ENCODE data around the gene GABRR1.

GABRR1 gene

GRCh38 chr6:89212472-89212871 is 4.7 kb downstream of the GABRR1 start:
- no peaks in the 10 kb centered on the region for H3K27me3 ChIP-seq (ENCODE audit: control insufficient read depth, insufficient read depth, low read length)
- H3K4me1 ChIP-seq (ENCODE audit: control insufficient read depth, insufficient read depth, low read length) = no peaks in the 10 kb centered on the region
- no peaks in the 10 kb centered on the region for H3K9me3 ChIP-seq (ENCODE audit: control insufficient read depth, low read length)
- no peak overlapping the region for H3K4me3 ChIP-seq (ENCODE audit: low read length)
- no peak overlapping the region for H3K9ac ChIP-seq (ENCODE audit: low read length)
- H3K36me3 ChIP-seq (ENCODE audit: control insufficient read depth, insufficient read depth, low read length) = no peaks in the 10 kb centered on the region

GRCh38 chr6:89209457-89209856 is 7.7 kb downstream of the GABRR1 start:
- no peaks in the 10 kb centered on the region for H3K36me3 ChIP-seq (ENCODE audit: control insufficient read depth, insufficient read depth, low read length)
- H3K9ac ChIP-seq (ENCODE audit: low read length) = no peak overlapping the region
- no peaks in the 10 kb centered on the region for H3K27me3 ChIP-seq (ENCODE audit: control insufficient read depth, insufficient read depth, low read length)
- H3K9me3 ChIP-seq (ENCODE audit: control insufficient read depth, low read length) = no peaks in the 10 kb centered on the region
- H3K4me3 ChIP-seq (ENCODE audit: low read length) = no peak overlapping the region
- no peaks in the 10 kb centered on the region for H3K4me1 ChIP-seq (ENCODE audit: control insufficient read depth, insufficient read depth, low read length)

GRCh38 chr6:89208551-89208950 is 8.6 kb downstream of the GABRR1 start:
- H3K4me1 ChIP-seq (ENCODE audit: control insufficient read depth, insufficient read depth, low read length) = no peaks in the 10 kb centered on the region
- no peak overlapping the region for H3K9ac ChIP-seq (ENCODE audit: low read length)
- H3K27me3 ChIP-seq (ENCODE audit: control insufficient read depth, insufficient read depth, low read length) = no peaks in the 10 kb centered on the region
- no peaks in the 10 kb centered on the region for H3K9me3 ChIP-seq (ENCODE audit: control insufficient read depth, low read length)
- no peaks in the 10 kb centered on the region for H3K36me3 ChIP-seq (ENCODE audit: control insufficient read depth, insufficient read depth, low read length)
- no peak overlapping the region for H3K4me3 ChIP-seq (ENCODE audit: low read length)

- Histone ChIP-seq H3K9me3 (ENCODE audit: control insufficient read depth, low read length) (no peaks in the 10 kb centered on the region), H3K27me3 (ENCODE audit: control insufficient read depth, insufficient read depth, low read length) (no peaks in the 10 kb centered on the region), H3K4me1 (ENCODE audit: control insufficient read depth, insufficient read depth, low read length) (no peaks in the 10 kb centered on the region), H3K4me3 (ENCODE audit: low read length) (no peak overlapping the region), H3K36me3 (ENCODE audit: control insufficient read depth, insufficient read depth, low read length) (no peaks in the 10 kb centered on the region), H3K9ac (ENCODE audit: low read length) (no peak overlapping the region)
Measured at GRCh38 chr6:89205819-89206218, 11.3 kb downstream of the GABRR1 start.

- H3K9ac ChIP-seq (ENCODE audit: low read length) = no peak overlapping the region
- H3K4me3 ChIP-seq (ENCODE audit: low read length) = no peak overlapping the region
- no peaks in the 10 kb centered on the region for H3K9me3 ChIP-seq (ENCODE audit: control insufficient read depth, low read length)
- no peaks in the 10 kb centered on the region for H3K36me3 ChIP-seq (ENCODE audit: control insufficient read depth, insufficient read depth, low read length)
- H3K4me1 ChIP-seq (ENCODE audit: control insufficient read depth, insufficient read depth, low read length) = no peaks in the 10 kb centered on the region
- H3K27me3 ChIP-seq (ENCODE audit: control insufficient read depth, insufficient read depth, low read length) = no peaks in the 10 kb centered on the region
Measured at GRCh38 chr6:89204096-89204495, 13.1 kb downstream of the GABRR1 start.

- no peaks in the 10 kb centered on the region for H3K27me3 ChIP-seq (ENCODE audit: control insufficient read depth, insufficient read depth, low read length)
- H3K9me3 ChIP-seq (ENCODE audit: control insufficient read depth, low read length) = no peaks in the 10 kb centered on the region
- no peak overlapping the region for H3K4me3 ChIP-seq (ENCODE audit: low read length)
- no peak overlapping the region for H3K9ac ChIP-seq (ENCODE audit: low read length)
- H3K4me1 ChIP-seq (ENCODE audit: control insufficient read depth, insufficient read depth, low read length) = no peaks in the 10 kb centered on the region
- H3K36me3 ChIP-seq (ENCODE audit: control insufficient read depth, insufficient read depth, low read length) = no peaks in the 10 kb centered on the region
Measured at GRCh38 chr6:89200706-89201215, 16.4 kb downstream of the GABRR1 start.

GRCh38 chr6:89199579-89199978 is 17.6 kb downstream of the GABRR1 start:
- H3K4me1 ChIP-seq (ENCODE audit: control insufficient read depth, insufficient read depth, low read length) = no peaks in the 10 kb centered on the region
- no peak overlapping the region for H3K9ac ChIP-seq (ENCODE audit: low read length)
- H3K9me3 ChIP-seq (ENCODE audit: control insufficient read depth, low read length) = no peaks in the 10 kb centered on the region
- no peak overlapping the region for H3K4me3 ChIP-seq (ENCODE audit: low read length)
- no peaks in the 10 kb centered on the region for H3K27me3 ChIP-seq (ENCODE audit: control insufficient read depth, insufficient read depth, low read length)
- H3K36me3 ChIP-seq (ENCODE audit: control insufficient read depth, insufficient read depth, low read length) = no peaks in the 10 kb centered on the region

- Histone ChIP-seq H3K4me3 (ENCODE audit: low read length) (no peak overlapping the region), H3K9ac (ENCODE audit: low read length) (no peak overlapping the region), H3K27me3 (ENCODE audit: control insufficient read depth, insufficient read depth, low read length) (no peaks in the 10 kb centered on the region), H3K4me1 (ENCODE audit: control insufficient read depth, insufficient read depth, low read length) (no peaks in the 10 kb centered on the region), H3K36me3 (ENCODE audit: control insufficient read depth, insufficient read depth, low read length) (no peaks in the 10 kb centered on the region), H3K9me3 (ENCODE audit: control insufficient read depth, low read length) (no peaks in the 10 kb centered on the region)
Measured at GRCh38 chr6:89198235-89198634, 18.9 kb downstream of the GABRR1 start.

GRCh38 chr6:89197141-89197540 is 20.0 kb downstream of the GABRR1 start:
- no peaks in the 10 kb centered on the region for H3K9me3 ChIP-seq (ENCODE audit: control insufficient read depth, low read length)
- no peaks in the 10 kb centered on the region for H3K4me1 ChIP-seq (ENCODE audit: control insufficient read depth, insufficient read depth, low read length)
- no peak overlapping the region for H3K9ac ChIP-seq (ENCODE audit: low read length)
- no peak overlapping the region for H3K4me3 ChIP-seq (ENCODE audit: low read length)
- no peaks in the 10 kb centered on the region for H3K36me3 ChIP-seq (ENCODE audit: control insufficient read depth, insufficient read depth, low read length)
- H3K27me3 ChIP-seq (ENCODE audit: control insufficient read depth, insufficient read depth, low read length) = no peaks in the 10 kb centered on the region

- Histone ChIP-seq H3K4me3 (ENCODE audit: low read length) (no peak overlapping the region), H3K9me3 (ENCODE audit: control insufficient read depth, low read length) (no peaks in the 10 kb centered on the region), H3K27me3 (ENCODE audit: control insufficient read depth, insufficient read depth, low read length) (no peaks in the 10 kb centered on the region), H3K4me1 (ENCODE audit: control insufficient read depth, insufficient read depth, low read length) (no peaks in the 10 kb centered on the region), H3K9ac (ENCODE audit: low read length) (no peak overlapping the region), H3K36me3 (ENCODE audit: control insufficient read depth, insufficient read depth, low read length) (no peaks in the 10 kb centered on the region)
Measured at GRCh38 chr6:89194559-89194958, 22.6 kb downstream of the GABRR1 start.

GRCh38 chr6:89190741-89191140 is 26.4 kb downstream of the GABRR1 start:
- Histone ChIP-seq H3K4me3 (ENCODE audit: low read length) (no peak overlapping the region), H3K36me3 (ENCODE audit: control insufficient read depth, insufficient read depth, low read length) (no peaks in the 10 kb centered on the region), H3K9me3 (ENCODE audit: control insufficient read depth, low read length) (no peaks in the 10 kb centered on the region), H3K9ac (ENCODE audit: low read length) (no peak overlapping the region), H3K4me1 (ENCODE audit: control insufficient read depth, insufficient read depth, low read length) (no peaks in the 10 kb centered on the region), H3K27me3 (ENCODE audit: control insufficient read depth, insufficient read depth, low read length) (no peaks in the 10 kb centered on the region)

GRCh38 chr6:89187504-89187903 is 29.7 kb downstream of the GABRR1 start:
- Histone ChIP-seq H3K36me3 (ENCODE audit: control insufficient read depth, insufficient read depth, low read length) (no peaks in the 10 kb centered on the region), H3K27me3 (ENCODE audit: control insufficient read depth, insufficient read depth, low read length) (no peaks in the 10 kb centered on the region), H3K9ac (ENCODE audit: low read length) (no peak overlapping the region), H3K4me3 (ENCODE audit: low read length) (no peak overlapping the region), H3K4me1 (ENCODE audit: control insufficient read depth, insufficient read depth, low read length) (no peaks in the 10 kb centered on the region), H3K9me3 (ENCODE audit: control insufficient read depth, low read length) (no peaks in the 10 kb centered on the region)

GRCh38 chr6:89186762-89187161 is 30.4 kb downstream of the GABRR1 start:
- Histone ChIP-seq H3K4me3 (ENCODE audit: low read length) (no peak overlapping the region), H3K36me3 (ENCODE audit: control insufficient read depth, insufficient read depth, low read length) (no peaks in the 10 kb centered on the region), H3K27me3 (ENCODE audit: control insufficient read depth, insufficient read depth, low read length) (no peaks in the 10 kb centered on the region), H3K4me1 (ENCODE audit: control insufficient read depth, insufficient read depth, low read length) (no peaks in the 10 kb centered on the region), H3K9me3 (ENCODE audit: control insufficient read depth, low read length) (no peaks in the 10 kb centered on the region), H3K9ac (ENCODE audit: low read length) (no peak overlapping the region)

All from mucosa of stomach (tissue), 1 donor.